Stimulated activated naive CD4-positive, alpha-beta T cell (primary cell): Measurements from ENCODE around the gene COL5A1.

ENCODE experiments used
- DNase-seq, 6 experiments: peaks; one replicate each; lab custom pipeline; 2025; lab: John Stamatoyannopoulos, UW

COL5A1 gene

GRCh38 chr9:134744385-134745295 is 103.0 kb downstream of the COL5A1 start:
- DNase-seq, result no peak

- DNase-seq, result no peak
These were observed 106.4 kb downstream of the COL5A1 start for GRCh38 chr9:134747951-134748489.

- no peak for DNase-seq
These were observed 107.0 kb downstream of the COL5A1 start for GRCh38 chr9:134748591-134748990.

GRCh38 chr9:134750450-134751155 is 109.0 kb downstream of the COL5A1 start:
- no peak for DNase-seq

GRCh38 chr9:134751622-134752021 is 110.0 kb downstream of the COL5A1 start:
- no peak for DNase-seq

- no peak for DNase-seq
These were observed 111.0 kb downstream of the COL5A1 start for GRCh38 chr9:134752471-134753168.

- no peak for DNase-seq
These were observed 111.6 kb downstream of the COL5A1 start for GRCh38 chr9:134753191-134753590.

- no peak for DNase-seq
These were observed 113.8 kb downstream of the COL5A1 start for GRCh38 chr9:134755221-134755907.

- DNase-seq, result no peak
These were observed 114.5 kb downstream of the COL5A1 start for GRCh38 chr9:134756098-134756497.

- DNase-seq, result no peak
These were observed 115.8 kb downstream of the COL5A1 start for GRCh38 chr9:134757216-134757975.

- DNase-seq, result no peak
These were observed 117.5 kb downstream of the COL5A1 start for GRCh38 chr9:134758949-134759607.

GRCh38 chr9:134759913-134760312 is 118.3 kb downstream of the COL5A1 start:
- DNase-seq, result no peak

- DNase-seq, result no peak
These were observed 119.3 kb downstream of the COL5A1 start for GRCh38 chr9:134760750-134761420.

- no peak for DNase-seq
These were observed 123.1 kb downstream of the COL5A1 start for GRCh38 chr9:134764473-134765269.

- no peak for DNase-seq
These were observed 124.2 kb downstream of the COL5A1 start for GRCh38 chr9:134765785-134766184.

- no peak for DNase-seq
These were observed 125.0 kb downstream of the COL5A1 start for GRCh38 chr9:134766587-134766986.

- no peak for DNase-seq
These were observed 126.7 kb downstream of the COL5A1 start for GRCh38 chr9:134768332-134768708.

GRCh38 chr9:134768709-134769351 is 127.2 kb downstream of the COL5A1 start:
- no peak for DNase-seq
